Vagina (tissue), 2 donors: ENCODE measurements around the gene MYOZ3. TPM values are rescaled to one million over a fixed set of nuclear protein-coding genes. Genes with fewer than 3 reads are reported as not detected.
A peak's percentile ranks its signal among the peaks of the same experiment; 100 is the strongest.

Experiments
- DNase-seq, 2 donors: peaks; one replicate each; pipeline ENCODE4 v3.0.0-alpha.2; 2017; ENCODE audit errors: extremely low spot score in 2 of 2
- H3K27ac ChIP-seq: fragments of 200-600 bp; sonication (generic); one replicate; pipeline ENCODE4 v1.5.1; 2019
- H3K27me3 ChIP-seq: fragments of 200-600 bp; sonication (generic); one replicate; pipeline ENCODE4 v1.5.1; 2019
- H3K36me3 ChIP-seq, 2 donors: fragments of 200-600 bp; sonication (generic); one replicate each; pipeline ENCODE4 v1.5.1; 2017 to 2019
- H3K4me1 ChIP-seq: fragments of 200-600 bp; sonication (generic); one replicate; pipeline ENCODE4 v1.5.1; 2019
- H3K4me3 ChIP-seq, 2 donors: fragments of 200-600 bp; sonication (generic); 1 replicate in 1 of 2; 2 replicates in 1 of 2; pipeline ENCODE4 v1.5.1; 2016 to 2019
- H3K9me3 ChIP-seq: fragments of 200-600 bp; sonication (generic); one replicate; pipeline ENCODE4 v1.5.1; 2019
- POLR2A ChIP-seq, 2 donors: fragments of 450-650 bp; IDR thresholded peaks; one replicate each; pipeline ENCODE4 v1.6.1; 2017; ENCODE audit warnings: antibody characterized with exemption in 2 of 2, mild to moderate bottlenecking in 2 of 2, moderate library complexity in 2 of 2
- POLR2AphosphoS5 ChIP-seq, 2 donors: sonication (generic); formaldehyde crosslinking; IDR thresholded peaks; one replicate each; pipeline ENCODE4 v1.9.0; 2017; ENCODE audit warnings: antibody characterized with exemption in 2 of 2, mild to moderate bottlenecking in 2 of 2, low read depth in 1 of 2; ENCODE audit not compliant: insufficient read depth in 1 of 2
- intact Hi-C: fragments of 100-400 bp; cut with DNase I; formaldehyde crosslinking; loops from one replicate; pipeline ENCODE4 v1.15.1; 2023
- total RNA-seq: library from RNA; depleted of rRNA; stranded (reverse); fragments of >200 nt; gene quantifications from one replicate; pipeline ENCODE4 v1.2.3, GENCODE V29; 2016
- TF ChIP-seq, protein P1 (sequence below), 3 experiments: fragments of 450-650 bp in 2 of 3; fragments of 200-600 bp in 1 of 3; sonication (generic) in 1 of 3; IDR thresholded peaks; one replicate each; pipeline ENCODE4 v1.5.1; 2017 to 2019; ENCODE audit warnings: antibody characterized with exemption in 3 of 3, mild to moderate bottlenecking in 2 of 3, moderate library complexity in 2 of 3

The MYOZ3 gene
- total RNA-seq, 1 donor from 2014 or later = not detected

DNA sequence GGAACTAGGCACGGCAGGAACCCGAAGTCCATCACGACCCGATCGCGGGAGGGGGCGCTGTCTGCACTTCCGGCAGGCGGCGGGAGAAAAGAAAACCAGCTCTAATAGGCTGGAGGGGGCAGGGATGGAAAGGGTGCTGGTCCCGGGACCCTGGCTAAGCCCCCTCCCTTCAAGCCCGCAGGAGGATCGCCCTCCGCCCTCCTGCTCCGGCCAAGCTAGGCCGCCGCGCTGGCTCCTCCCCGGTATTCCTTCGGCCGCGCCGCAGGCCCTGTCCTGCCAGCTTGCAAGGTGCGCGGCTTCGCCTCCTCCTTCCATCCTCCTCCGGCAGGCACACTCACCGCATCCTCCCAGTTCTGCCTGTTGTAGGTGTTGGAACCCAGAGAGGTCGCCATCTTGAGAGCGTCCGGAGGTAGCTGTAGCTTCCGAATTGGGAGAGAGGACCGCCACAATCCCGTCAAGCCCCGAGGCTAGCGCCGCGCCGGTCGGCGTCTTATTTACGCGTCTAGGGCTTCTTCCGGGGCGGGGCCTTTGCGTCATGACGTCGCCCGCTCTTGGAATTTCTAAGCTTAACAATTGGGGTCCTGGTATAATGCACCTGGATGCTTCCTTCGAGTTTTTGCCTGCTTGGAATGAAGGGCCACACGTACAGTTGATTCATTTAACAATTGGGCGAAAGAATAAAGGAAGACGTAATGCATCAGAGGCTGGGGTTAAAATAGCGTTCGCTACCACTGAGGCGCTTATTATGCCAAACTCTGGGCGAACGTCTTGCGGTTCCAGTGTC, 39.7 kb downstream of the MYOZ3 start, which contains the start of gene RBM22:
RBM22 (minus strand) TSS at position 469 of the 784 bp plus-strand sequence; CDS start at position 392, 77 bp downstream.
- Histone ChIP-seq H3K9me3 (no peaks in the 10 kb centered on the region), H3K27ac (peak within 1 kb of the TSS; percentile 98), H3K36me3 (peaks cover 0 to 30% of the 10 kb centered on the region in 2 donors), H3K4me3 (peak within 1 kb of the TSS; percentile 85 to 98), H3K27me3 (no peaks in the 10 kb centered on the region), H3K4me1 (peaks cover 13% of the 10 kb centered on the region)
- intact Hi-C loops = no loop called here
- TF ChIP-seq POLR2A (IDR thresholded peaks at IDR 0.05) = peak in 1 of 2 donors; percentile 69
- TF ChIP-seq, protein P1, sequence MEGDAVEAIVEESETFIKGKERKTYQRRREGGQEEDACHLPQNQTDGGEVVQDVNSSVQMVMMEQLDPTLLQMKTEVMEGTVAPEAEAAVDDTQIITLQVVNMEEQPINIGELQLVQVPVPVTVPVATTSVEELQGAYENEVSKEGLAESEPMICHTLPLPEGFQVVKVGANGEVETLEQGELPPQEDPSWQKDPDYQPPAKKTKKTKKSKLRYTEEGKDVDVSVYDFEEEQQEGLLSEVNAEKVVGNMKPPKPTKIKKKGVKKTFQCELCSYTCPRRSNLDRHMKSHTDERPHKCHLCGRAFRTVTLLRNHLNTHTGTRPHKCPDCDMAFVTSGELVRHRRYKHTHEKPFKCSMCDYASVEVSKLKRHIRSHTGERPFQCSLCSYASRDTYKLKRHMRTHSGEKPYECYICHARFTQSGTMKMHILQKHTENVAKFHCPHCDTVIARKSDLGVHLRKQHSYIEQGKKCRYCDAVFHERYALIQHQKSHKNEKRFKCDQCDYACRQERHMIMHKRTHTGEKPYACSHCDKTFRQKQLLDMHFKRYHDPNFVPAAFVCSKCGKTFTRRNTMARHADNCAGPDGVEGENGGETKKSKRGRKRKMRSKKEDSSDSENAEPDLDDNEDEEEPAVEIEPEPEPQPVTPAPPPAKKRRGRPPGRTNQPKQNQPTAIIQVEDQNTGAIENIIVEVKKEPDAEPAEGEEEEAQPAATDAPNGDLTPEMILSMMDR (IDR thresholded peaks at IDR 0.05) = peak; percentile 1 to 87 (median 46)
- peak; percentile 95 to 96 for TF ChIP-seq POLR2AphosphoS5 (IDR thresholded peaks at IDR 0.05; ENCODE audit: insufficient read depth in 1 of 2, low read depth in 1 of 2)
- peak in 1 of 2 donors; percentile 93 for DNase-seq

DNA sequence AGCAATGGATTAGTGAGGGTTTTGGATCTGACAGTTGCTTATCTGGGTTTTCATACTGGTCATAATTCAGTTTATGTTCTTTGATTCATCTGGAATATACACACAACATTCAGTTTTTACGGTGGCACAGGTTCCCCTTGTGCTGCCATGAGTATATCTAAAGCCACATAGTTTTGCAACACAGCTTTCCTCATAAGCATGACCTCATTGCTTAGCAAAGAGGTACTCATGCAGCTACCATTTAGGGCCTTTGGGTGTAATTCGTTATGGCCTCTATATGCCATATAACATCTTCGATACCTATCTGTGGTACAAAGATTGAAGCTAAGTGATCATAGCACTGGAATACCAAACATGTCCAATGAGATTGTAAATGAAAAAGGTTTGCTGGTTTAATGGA, 42.7 kb downstream of the MYOZ3 start:
- Histone ChIP-seq H3K27ac (no peak overlapping the region), H3K36me3 (peaks cover 0 to 5% of the 10 kb centered on the region in 2 donors), H3K27me3 (no peaks in the 10 kb centered on the region), H3K9me3 (no peaks in the 10 kb centered on the region), H3K4me1 (peaks cover 13% of the 10 kb centered on the region), H3K4me3 (no peak overlapping the region)
- no peak for DNase-seq
- intact Hi-C loops = no loop called here
- TF ChIP-seq POLR2AphosphoS5 (IDR thresholded peaks at IDR 0.05; ENCODE audit: insufficient read depth in 1 of 2, low read depth in 1 of 2) (no peak), POLR2A (IDR thresholded peaks at IDR 0.05) (no peak)
- TF ChIP-seq, protein P1 (IDR thresholded peaks at IDR 0.05) = no peak

DNA sequence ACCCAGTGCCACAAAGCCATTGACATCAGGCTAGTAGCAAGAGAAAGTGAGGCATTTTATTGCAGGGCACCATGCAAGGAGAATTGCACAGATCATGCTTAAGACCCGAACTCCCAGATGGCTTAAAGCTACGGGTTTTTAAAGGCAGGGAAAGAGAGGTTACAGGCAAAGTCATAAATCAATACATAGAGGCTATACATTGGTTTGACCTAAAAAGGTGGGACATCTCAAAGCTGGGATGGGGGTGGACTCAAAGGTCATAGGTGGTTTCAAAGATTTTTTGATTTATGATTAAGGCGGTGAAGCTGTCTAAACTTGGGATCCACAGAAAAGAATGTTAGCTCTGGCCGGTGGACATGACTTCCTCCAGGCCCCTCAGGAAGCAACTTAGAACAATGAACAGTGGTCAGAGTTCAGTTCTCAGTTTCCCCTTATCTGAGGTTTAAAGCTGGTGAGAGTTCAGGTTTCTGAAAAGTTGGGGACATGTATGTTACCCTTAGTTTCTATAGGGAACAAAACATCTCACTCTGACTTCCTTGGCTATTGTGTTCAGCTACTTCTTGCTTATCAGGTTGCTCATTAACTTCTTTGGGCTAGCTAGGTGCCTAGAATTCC, 45.8 kb downstream of the MYOZ3 start:
- no peaks in the 10 kb centered on the region for H3K4me1 ChIP-seq
- H3K27me3 ChIP-seq = no peaks in the 10 kb centered on the region
- H3K4me3 ChIP-seq = no peak overlapping the region
- DNase-seq = no peak
- H3K36me3 ChIP-seq = peaks cover 0 to 33% of the 10 kb centered on the region in 2 donors
- H3K9me3 ChIP-seq = no peaks in the 10 kb centered on the region
- no peak overlapping the region for H3K27ac ChIP-seq
- TF ChIP-seq, protein P1 (IDR thresholded peaks at IDR 0.05) = no peak
- TF ChIP-seq POLR2AphosphoS5 (IDR thresholded peaks at IDR 0.05; ENCODE audit: insufficient read depth in 1 of 2, low read depth in 1 of 2) (no peak), POLR2A (IDR thresholded peaks at IDR 0.05) (no peak)
- intact Hi-C loops = no loop called here

DNA sequence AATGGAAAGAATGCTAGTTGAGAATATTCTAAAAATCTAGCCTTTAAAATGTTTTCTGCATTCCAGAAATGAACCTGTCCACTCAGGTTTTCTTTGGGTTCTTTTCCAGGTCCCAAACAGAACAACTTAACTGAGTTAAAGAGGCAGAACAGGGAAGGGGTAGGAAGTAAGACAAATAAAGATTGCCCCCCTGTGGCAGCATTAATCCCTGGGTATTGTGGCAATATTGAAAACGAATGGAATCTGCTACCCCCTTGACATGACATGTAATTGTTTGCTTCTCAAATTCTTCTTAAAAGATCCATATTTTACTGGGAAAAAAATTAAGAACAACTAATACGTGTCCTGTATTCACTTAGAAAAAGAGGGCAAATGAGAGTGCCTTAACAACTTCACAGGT, 49.1 kb downstream of the MYOZ3 start:
- H3K9me3 ChIP-seq = no peaks in the 10 kb centered on the region
- no peaks in the 10 kb centered on the region for H3K27me3 ChIP-seq
- no peak for DNase-seq
- peaks cover 0 to 65% of the 10 kb centered on the region in 2 donors for H3K36me3 ChIP-seq
- H3K27ac ChIP-seq = no peak overlapping the region
- H3K4me3 ChIP-seq = no peak overlapping the region
- intact Hi-C loops = no loop called here
- no peak for TF ChIP-seq POLR2A (IDR thresholded peaks at IDR 0.05)
- no peak for TF ChIP-seq POLR2AphosphoS5 (IDR thresholded peaks at IDR 0.05; ENCODE audit: insufficient read depth in 1 of 2, low read depth in 1 of 2)
- TF ChIP-seq, protein P1 (IDR thresholded peaks at IDR 0.05) = no peak
- H3K4me1 ChIP-seq = no peaks in the 10 kb centered on the region
